Heart left ventricle (tissue), 13 donors: ENCODE data around the gene TAF12.

Source experiments
- POLR2A ChIP-seq, 2 donors: fragments of 450-650 bp; IDR thresholded peaks; one replicate each; pipeline ENCODE4 v1.6.1; 2017; ENCODE audit warnings: antibody characterized with exemption in 2 of 2, mild to moderate bottlenecking in 2 of 2, moderate library complexity in 2 of 2
- TF ChIP-seq, protein P1 (sequence below), 12 donors: fragments of 200-600 bp; sonication (generic) in 4 of 12; IDR thresholded peaks; one replicate each; pipeline versions ENCODE4 v1.5.0 to v1.8.0; 2018 to 2022; ENCODE audit warnings: antibody characterized with exemption in 12 of 12, mild to moderate bottlenecking in 5 of 12
- donor health status: ischemic (EF 13 %, LVEDD 7.1; RV severe dilation, severe dysfunction).
- donor health status: DM: no; HTN: yes; CAD: no.
- donor health status: DM: no; HTN: no; CAD: no.
- donor health status: ischemic (EF 25% LVEDD 6.9; RV normal size, moderate dysfunction).
- donor health status: ischemic (EF 25% LVEDD 5.7; RV mildly dilated, moderate dysfunction).
- donor health status: ischemic (EF 35%, LVEDD 5.7; RV mildly dilated, moderate dysfunction).
- donor health status: nonischemic (EF 11% LVEDD 7.7; RV severe dilation, severe dysfunction).
- donor health status: DM: yes; HTN: yes; CAD: no.
- donor health status: PGD.
- donor health status: ischemic (EF 29% LVEDD 5.4; RV normal size, mild dysfunction).
- donor health status: nonischemic (EF 23%, LVEDD 6.1; RV moderate dilation, normal function).

- TF ChIP-seq, protein P1, sequence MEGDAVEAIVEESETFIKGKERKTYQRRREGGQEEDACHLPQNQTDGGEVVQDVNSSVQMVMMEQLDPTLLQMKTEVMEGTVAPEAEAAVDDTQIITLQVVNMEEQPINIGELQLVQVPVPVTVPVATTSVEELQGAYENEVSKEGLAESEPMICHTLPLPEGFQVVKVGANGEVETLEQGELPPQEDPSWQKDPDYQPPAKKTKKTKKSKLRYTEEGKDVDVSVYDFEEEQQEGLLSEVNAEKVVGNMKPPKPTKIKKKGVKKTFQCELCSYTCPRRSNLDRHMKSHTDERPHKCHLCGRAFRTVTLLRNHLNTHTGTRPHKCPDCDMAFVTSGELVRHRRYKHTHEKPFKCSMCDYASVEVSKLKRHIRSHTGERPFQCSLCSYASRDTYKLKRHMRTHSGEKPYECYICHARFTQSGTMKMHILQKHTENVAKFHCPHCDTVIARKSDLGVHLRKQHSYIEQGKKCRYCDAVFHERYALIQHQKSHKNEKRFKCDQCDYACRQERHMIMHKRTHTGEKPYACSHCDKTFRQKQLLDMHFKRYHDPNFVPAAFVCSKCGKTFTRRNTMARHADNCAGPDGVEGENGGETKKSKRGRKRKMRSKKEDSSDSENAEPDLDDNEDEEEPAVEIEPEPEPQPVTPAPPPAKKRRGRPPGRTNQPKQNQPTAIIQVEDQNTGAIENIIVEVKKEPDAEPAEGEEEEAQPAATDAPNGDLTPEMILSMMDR (IDR thresholded peaks at IDR 0.05), result no peak
- no peak for TF ChIP-seq POLR2A (IDR thresholded peaks at IDR 0.05)
These were observed 21.1 kb upstream of the TAF12 start for GRCh38 chr1:28663871-28664470.
